GM19025 (cell line): Measurements from ENCODE around the gene MRRF.
"Not testable (repeated sequence)": the region's sequence is repeated elsewhere in the genome, so short reads cannot be mapped to it uniquely, and the experiment has no call there.

ENCODE experiments used
- ATAC-seq: cut with Tn5 transposase; IDR thresholded peaks from one replicate; pipeline ENCODE4 v1.9.1; 2021; ENCODE audit warnings: mild to moderate bottlenecking, low read depth, moderate library complexity; ENCODE audit not compliant: unreplicated experiment

Gene MRRF

GRCh38 chr9:122327175-122327574 is 62.5 kb downstream of the MRRF start:
- ATAC-seq: no peak

DNA sequence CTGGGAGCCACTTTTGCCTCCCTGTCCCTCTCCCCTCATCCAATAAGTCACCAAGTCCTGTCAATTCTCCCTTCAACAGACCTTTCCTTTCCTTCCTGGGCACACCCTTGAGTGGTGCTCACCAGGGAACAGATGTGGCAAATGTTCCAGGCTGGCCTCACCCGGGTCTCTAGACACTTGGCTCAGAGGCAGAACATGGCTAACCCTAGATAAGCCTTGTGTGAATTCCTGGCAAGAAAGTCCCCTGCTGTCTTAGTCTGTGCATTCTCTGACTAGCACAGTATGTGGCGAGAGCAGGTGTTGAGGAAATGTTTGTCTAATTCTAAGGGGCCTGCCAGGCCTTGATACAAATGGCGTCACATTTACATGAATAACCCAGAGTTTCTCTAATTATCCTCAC is 64.9 kb downstream of the MRRF start:
- ATAC-seq: no peak

DNA sequence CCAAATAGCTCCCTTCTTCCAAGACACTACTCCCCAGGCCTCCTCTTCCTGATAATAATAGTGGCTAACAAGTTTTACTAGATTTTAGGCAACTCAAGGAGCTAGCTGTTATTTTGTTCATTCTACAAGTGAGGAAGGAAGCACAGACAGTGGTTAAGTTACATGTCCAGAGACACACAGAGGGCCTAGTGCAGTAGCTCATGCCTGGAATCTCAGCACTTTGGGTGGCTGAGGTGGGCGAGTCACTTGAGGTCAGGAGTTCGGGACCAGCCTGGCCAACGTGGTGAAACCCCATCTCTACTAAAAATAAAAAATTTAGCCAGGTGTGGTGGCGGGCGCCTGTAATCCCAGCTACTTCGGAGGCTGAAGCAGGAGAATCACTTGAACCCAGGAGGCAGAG is 65.8 kb downstream of the MRRF start:
- ATAC-seq: not testable (repeated sequence)

- no peak for ATAC-seq
Observed at GRCh38 chr9:122331523-122331927, 66.8 kb downstream of the MRRF start.

- ATAC-seq: no peak
Observed at GRCh38 chr9:122332083-122332482, 67.4 kb downstream of the MRRF start.

GRCh38 chr9:122332644-122333043 is 68.0 kb downstream of the MRRF start:
- no peak for ATAC-seq

GRCh38 chr9:122333169-122333808 is 68.6 kb downstream of the MRRF start:
- no peak for ATAC-seq

GRCh38 chr9:122334916-122335315 is 70.2 kb downstream of the MRRF start:
- no peak for ATAC-seq

- no peak for ATAC-seq
Observed at GRCh38 chr9:122336189-122336588, 71.5 kb downstream of the MRRF start.

DNA sequence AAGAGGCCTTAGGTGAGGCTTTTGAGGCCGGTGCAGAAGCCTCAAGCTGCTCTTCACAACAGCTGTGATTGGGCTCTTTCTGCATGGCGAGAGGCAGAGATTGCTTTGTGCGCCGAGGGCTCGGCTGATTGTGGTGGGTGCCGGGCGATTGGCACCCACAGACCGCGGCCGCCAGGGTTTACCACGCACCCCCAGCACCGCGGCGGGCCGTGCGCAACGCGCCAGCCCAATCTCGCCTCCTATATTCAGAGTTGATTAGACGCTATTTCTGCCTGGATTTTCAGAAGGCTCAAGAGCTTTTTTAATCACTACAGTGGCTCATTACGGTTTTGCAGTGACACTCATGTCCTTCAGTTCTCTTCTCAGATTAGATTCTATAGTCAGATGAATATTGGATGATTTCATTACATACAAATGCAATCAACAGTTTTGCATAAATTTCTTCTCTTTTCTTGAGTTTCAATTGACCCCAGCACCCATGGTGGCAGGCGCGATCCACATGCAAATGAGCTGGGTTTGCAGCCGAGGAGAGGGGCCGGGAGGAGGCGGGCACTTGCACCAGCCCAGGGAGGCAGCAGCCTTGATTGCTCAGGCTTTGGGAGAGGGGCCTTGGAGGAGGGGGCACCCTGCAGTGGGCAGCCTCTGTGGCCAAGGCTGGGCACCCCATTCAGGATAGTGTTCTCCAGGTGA is 72.3 kb downstream of the MRRF start:
- ATAC-seq: peak; percentile 69

GRCh38 chr9:122337556-122337929 is 72.9 kb downstream of the MRRF start:
- ATAC-seq: no peak

GRCh38 chr9:122338536-122338935 is 73.9 kb downstream of the MRRF start:
- no peak for ATAC-seq

GRCh38 chr9:122338994-122339393 is 74.3 kb downstream of the MRRF start:
- no peak for ATAC-seq

GRCh38 chr9:122339579-122339978 is 74.9 kb downstream of the MRRF start:
- ATAC-seq: no peak

DNA sequence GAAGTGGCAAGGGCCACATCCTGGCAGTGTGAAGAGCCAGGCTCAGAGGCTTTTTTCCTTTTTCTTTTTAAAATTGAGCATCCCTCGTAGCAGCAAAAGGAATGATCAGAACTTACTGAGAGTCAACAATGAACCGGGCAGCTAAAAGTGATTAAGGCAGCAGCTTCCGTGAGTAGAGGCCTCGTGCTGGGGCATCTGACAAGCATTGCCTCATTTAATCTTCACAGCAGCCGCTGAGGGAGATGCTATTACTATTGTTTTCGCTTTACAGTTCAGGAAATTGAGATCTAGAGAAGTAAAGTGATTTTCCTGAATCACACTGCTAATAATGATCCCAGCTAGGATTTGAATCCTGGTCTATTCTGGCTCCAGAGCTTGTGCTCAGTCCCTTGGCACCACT is 75.5 kb downstream of the MRRF start:
- ATAC-seq: no peak

DNA sequence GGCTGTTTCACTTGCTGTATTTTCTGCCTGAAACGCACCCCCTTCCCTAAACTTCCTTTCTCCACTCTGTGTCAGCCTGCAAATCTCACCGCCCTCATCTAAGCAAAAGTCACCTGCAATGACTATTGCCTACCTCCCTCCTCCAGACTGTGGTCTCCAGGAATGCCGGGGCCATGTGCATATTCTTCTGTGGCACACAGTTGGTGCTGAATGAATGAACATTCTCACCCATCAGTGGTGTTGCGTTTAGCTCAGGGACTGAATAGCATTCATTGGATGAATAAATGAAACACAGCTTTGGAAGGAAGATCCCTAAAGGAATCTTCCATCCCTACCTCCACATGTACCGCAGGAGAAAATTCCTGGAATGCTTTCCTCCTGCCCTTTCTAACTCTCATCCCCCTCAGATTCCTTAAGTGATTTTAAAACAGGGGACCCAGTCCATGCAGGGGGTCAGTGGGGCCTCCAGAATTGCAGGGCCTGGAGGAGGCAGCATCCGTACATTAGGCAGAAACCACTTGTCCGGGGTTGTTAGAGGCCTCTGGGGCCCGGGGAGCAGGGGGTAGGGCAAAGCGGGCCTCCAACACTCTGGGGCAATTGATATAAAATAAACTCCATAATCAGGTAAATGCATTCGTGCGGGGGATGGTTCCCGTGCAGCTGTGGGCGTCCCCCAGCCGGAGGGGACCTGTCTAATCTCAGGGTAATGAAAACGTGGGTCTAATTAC is 77.8 kb downstream of the MRRF start:
- ATAC-seq: no peak

GRCh38 chr9:122346478-122347347 is 82.0 kb downstream of the MRRF start:
- ATAC-seq: no peak

DNA sequence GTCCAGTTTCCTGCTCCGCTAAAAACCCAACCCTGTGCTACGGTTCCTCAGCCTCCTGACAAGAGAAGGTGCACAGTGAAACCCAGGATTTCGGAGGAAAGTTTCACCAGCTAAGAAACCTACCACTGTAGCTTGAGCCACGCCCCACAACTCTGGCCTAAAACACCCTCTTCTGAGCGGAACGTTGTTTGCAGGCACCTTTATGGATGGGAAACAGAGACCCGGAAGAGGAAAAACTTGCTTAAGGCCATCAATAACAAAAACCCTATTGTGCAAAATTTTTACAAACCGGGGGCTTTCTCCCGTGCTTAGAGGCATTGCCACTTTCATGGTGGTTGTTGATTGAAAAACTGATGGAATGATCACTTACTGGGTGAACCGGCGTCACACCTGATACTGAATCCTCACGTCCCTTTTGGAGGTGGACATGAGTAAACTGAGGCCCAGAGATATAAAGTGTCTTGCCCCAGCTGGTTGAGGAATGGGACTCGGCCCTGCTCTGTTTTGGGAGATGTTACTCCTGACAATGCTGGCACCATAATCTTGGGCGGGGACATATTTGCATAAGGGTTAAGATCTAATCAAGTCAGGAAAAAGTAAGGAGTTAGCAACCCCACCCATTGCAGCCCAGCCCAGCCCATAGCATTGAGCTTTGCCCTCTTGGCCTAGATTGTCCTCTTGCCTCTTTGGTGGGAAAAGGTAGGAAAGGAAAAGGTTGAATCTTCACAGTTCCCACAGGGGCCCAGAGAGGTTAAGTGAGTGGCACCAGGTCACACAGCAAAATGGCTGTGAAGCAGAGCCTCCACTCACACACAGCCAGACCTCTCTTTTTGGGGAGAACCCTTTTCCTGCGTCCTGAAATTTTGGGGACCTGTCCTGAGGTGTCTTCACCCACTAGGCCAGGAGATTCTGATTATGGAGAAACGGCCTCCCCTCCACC is 82.9 kb downstream of the MRRF start:
- ATAC-seq: no peak

DNA sequence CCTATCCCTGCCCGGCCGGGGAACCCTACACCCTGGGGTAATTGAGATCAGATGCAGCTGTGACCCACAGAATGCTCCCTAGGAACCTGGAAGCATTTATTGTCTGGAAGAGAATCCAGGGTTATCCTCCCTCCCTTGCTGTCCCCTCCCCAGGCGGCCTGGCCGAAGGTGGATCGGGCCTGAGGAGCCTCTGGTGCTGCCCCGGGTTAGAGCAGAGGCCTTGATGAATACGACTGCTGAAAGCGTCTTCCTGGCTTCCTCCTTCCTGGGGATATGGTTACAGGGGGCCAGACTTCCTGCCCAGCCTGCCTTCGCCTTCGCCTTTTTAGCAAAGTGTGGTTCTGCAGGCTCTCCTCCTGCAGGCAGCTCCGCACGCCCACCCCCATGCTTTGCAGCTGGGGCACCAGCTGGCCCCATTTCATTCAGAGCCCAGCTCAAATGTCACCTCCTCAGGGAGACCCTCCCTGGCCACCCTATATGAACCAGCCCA is 83.7 kb downstream of the MRRF start:
- ATAC-seq: no peak

- ATAC-seq: no peak
Observed at GRCh38 chr9:122348791-122349190, 84.1 kb downstream of the MRRF start.
